ENCODE results near the gene TMEM209.
"Not testable (repeated sequence)": the region's sequence is repeated elsewhere in the genome, so short reads cannot be mapped to it uniquely, and the experiment has no call there.

The TMEM209 gene

GRCh38 chr7:130141884-130142653 is 63.1 kb downstream of the TMEM209 start:
- no peak for DNase-seq

GRCh38 chr7:130141161-130141883 is 63.9 kb downstream of the TMEM209 start:
- DNase-seq: peak; percentile 24 to 29

- no peak for DNase-seq
These were observed 64.5 kb downstream of the TMEM209 start for GRCh38 chr7:130140551-130141160.

- no peak for DNase-seq
These were observed 65.8 kb downstream of the TMEM209 start for GRCh38 chr7:130139193-130139960.

GRCh38 chr7:130137207-130137606 is 68.0 kb downstream of the TMEM209 start:
- DNase-seq: no peak

GRCh38 chr7:130136579-130137167 is 68.5 kb downstream of the TMEM209 start:
- no peak for DNase-seq

GRCh38 chr7:130135208-130136205 is 69.7 kb downstream of the TMEM209 start:
- DNase-seq: no peak

GRCh38 chr7:130134726-130135125 is 70.5 kb downstream of the TMEM209 start:
- no peak for DNase-seq

- no peak for DNase-seq
These were observed 71.0 kb downstream of the TMEM209 start for GRCh38 chr7:130134106-130134636.

- DNase-seq: no peak
These were observed 72.0 kb downstream of the TMEM209 start for GRCh38 chr7:130133029-130133782.

GRCh38 chr7:130131964-130132875 is 73.0 kb downstream of the TMEM209 start:
- no peak for DNase-seq

- DNase-seq: no peak
These were observed 73.9 kb downstream of the TMEM209 start for GRCh38 chr7:130131191-130131834.

- no peak for DNase-seq
These were observed 76.2 kb downstream of the TMEM209 start for GRCh38 chr7:130129011-130129411.

GRCh38 chr7:130127821-130128317 is 77.3 kb downstream of the TMEM209 start:
- no peak for DNase-seq

- no peak for DNase-seq
These were observed 77.8 kb downstream of the TMEM209 start for GRCh38 chr7:130127404-130127803.

GRCh38 chr7:130126840-130127239 is 78.4 kb downstream of the TMEM209 start:
- not testable (repeated sequence) for DNase-seq

- no peak for DNase-seq
These were observed 80.5 kb downstream of the TMEM209 start for GRCh38 chr7:130124711-130125110.

GRCh38 chr7:130123501-130123900 is 81.7 kb downstream of the TMEM209 start:
- DNase-seq: no peak

Measured in activated CD4-positive, alpha-beta T cell treated with anti-CD3 and anti-CD28 coated beads for 4 hours (primary cell).